LoVo (cell line): ENCODE measurements around the gene HPS1.
A peak's percentile ranks its signal among the peaks of the same experiment; 100 is the strongest.

Source experiments
- DNase-seq: peaks from one replicate; pipeline ENCODE4 v3.0.0-alpha.2; 2016; ENCODE audit warnings: low spot score

HPS1 gene

DNA sequence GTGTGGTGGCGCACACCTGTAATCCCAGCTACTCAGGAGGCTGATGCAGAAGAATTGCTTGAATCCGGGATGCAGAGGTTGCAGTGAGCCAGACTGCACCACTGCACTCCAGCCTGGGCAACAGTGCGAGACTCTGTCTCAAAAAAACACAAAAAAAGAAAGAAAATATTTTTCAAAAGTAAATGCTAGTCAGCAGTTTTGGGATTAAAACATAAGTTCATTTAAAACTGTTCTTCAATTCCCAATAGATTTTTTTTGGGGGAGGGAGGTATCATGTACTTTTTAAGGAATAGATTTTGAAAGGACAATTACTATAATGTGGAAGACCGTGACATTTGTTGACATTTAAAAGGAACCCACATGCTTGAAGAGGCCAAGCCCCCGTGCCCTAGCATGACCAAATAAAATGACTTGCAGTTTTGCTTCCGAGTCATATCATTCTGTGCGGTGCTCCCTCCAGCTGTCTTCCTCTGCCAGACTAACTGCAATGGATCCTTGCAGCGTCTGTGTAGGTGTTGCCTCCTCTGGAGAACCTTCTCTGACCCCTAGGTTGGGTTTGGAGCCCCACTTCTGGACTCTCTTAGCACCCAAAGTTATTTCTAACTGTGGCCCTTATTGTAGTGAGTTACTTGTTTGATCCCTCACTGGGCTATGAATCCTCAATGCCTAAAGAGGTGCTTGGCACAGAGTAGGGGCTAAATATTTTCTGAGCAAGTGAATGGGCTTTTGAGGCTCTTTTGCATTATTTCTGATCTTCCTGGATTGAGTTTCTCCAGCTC lies 17.4 kb upstream of the HPS1 start:
- DNase-seq, result no peak

DNA sequence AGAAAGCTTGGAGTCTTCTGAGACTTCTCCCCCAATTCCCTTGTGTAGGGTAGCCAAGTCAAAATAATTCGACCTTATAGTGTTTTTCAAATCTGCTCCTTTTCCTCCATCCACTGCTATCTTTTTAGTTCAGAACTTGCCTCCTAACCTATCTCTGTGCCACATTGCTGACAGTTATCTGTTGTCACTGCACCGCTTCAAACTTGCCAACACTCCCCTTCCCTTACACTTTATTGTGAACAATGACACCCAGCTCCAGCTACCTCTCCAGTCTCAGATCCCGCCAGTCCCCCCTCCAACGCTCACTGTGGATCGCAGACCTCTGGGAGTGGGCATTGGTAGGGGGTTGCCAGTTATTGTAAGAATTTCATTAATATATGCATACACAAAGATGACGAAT lies 16.3 kb upstream of the HPS1 start:
- no peak for DNase-seq

DNA sequence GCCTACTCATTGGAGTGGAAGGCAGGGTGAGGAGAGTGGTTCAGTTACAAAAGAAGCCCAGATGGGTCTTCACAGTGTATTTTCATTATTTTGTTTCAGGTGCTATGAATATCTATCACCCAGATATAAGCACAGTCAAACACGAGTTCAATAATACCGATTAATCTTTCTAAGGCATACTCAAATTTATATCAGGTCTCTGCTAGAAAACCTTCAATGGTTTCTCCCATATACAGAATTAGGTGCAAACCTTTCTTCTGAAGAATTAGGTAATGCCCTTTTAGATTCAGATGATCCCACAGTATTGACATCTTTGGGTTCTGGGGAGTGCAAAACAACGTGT lies 14.7 kb upstream of the HPS1 start:
- DNase-seq, result no peak

DNA sequence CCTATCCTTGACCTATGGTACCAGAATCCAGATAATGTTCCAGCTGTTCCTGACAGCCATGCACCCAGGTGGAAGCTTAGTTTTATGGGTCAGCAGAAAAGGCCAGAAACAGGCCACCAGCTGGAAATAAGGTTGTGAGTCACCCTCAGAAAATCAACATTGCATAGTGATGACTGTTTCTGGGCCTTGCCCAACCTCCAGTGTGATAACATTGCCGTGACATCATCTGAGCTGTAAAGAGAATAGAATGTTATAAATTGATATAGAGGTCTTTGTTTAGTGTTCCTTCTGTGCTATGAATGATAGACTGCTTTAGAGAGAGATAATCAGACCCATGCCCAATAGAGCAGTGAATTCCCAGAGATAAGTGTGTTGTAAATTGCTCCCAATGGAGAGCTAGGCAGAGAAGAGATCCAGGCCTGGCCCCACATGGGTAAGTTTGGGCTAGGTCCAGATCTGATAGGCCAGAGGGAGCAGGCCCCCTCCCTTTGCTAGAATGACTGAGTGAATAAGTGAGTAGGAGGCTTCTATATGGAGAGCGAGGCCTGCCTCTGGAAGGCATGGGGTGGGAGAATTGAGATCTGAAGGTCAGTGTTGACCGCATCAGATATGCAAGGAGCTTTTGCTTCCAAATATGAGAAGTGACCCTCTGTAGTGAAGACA lies 14.2 kb upstream of the HPS1 start:
- peak; percentile 86 for DNase-seq

DNA sequence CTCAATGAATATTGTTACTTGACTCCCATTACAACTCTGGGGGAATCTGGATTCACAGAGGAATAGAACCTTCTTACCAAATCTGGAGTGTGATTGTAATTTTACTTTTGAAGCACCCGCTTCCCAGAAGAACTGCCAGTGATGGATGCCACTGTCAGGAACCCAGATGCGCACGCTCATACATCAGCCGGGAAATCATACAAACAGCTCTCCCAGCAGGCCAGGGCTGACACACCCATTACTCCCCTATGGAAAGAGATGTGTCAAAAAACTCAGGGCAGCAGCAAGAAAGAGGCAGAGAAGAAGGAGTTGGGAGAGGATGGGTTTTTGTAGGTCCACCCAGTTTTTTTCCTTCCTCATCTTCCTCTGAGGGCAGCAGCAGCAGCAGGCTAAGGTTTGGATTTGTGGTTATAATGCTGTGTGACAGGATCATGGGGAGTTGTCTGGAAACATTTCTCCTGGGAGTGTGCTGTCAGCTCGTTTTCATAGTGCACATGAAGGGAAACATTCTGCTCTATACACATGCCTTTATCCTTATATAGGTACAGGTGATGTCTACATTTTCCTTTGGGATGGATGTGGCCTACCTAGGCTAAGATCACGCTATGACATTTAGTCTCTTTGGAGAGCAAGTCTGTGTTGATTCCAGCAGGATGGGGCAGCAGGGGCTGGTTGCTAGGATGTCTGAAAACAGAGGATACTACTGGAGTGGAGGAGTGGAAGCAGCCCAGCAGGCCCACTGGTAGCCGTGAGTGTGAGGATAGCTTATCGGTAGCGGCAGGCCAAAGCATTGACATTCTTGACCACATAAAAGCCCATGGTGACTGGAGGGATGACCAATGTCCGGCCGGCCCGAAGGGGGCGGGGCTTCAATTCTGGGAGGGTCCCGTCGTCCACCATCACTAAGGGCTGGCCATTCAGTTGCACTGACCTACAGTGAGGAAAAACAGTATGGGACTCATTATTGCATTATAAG lies 12.4 kb upstream of the HPS1 start:
- no peak for DNase-seq

DNA sequence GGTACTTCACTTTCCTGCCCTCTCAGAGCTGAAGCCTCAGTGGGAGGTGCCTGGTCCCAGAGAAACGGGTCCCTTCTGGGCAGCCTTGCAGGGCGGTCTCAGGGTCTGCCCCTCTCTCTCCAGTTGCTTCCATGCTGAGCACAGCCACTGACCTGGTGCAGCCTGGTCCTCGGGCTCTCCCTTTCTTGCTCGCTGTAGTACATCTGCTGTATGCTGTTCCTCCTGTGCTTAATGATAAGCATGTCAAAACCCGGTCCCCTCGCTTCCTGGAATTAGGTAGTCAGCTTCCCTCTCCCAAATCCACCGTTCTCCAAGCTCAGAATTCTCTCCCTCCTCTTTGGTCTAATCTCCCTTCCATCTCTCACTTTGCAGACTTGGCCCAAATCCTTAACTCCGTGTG lies 11.0 kb upstream of the HPS1 start:
- no peak for DNase-seq

DNA sequence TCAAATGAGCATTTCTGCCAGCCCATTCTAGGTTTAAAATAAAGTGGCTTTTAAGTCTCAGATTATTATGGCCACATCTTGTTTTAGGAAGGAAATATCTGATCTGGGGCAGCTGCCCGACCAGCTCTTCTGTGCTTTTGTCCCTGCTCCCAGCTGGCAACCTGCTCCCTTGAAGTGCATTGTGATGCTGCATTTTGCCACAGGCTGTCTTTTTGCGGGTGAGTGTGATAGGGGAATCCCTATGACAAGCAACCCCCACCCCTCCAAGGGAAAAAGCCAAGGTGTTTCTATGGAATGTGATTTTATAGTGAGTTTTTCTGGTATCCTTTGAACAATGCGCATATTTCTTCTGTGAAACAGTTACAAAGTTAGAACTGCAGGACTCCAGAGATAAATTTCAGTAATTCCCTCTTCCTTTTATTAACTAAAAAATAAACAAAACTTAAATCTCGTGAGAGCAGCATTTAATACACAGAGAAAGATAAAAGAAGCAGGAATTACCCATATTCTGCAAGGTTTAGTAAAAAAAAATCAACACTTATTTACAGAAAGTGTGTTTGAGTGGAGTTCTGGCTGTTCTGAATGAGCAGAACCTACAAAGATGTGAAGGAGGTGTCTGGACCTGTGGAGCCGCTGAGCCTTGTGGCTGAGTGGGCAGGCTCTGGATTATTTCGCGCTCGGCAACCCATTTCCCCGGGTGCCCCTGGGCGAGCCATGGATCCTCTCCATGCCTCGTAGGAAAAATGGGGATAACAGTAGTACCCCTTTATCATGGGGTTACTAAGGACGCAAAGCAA lies 10.1 kb upstream of the HPS1 start:
- DNase-seq, result no peak

DNA sequence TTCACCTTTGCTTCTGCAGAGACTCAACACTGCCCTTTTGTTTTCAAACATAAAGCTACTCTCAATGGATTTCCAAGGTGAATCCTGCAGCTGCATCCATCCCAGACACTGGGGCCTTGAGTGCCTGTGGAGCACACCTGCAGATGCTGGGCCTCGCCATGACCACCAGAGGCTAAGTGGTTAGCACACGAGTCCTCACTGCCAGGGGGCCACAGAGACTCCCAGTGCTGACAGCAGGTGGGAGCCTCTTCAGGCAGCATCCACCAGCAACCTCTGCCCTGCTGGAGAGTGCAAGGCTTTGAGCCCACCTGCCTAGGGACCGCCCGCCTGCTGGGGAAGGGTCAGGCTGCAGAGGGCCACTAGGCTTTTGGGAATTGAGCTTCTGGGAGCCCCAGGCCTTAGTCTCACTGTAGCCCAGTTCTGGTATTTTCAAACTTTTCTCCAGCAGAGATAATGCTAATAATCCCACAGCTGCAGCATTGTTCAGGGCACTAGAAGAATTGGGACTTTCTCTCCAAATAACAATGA lies 9.4 kb upstream of the HPS1 start:
- no peak for DNase-seq

DNA sequence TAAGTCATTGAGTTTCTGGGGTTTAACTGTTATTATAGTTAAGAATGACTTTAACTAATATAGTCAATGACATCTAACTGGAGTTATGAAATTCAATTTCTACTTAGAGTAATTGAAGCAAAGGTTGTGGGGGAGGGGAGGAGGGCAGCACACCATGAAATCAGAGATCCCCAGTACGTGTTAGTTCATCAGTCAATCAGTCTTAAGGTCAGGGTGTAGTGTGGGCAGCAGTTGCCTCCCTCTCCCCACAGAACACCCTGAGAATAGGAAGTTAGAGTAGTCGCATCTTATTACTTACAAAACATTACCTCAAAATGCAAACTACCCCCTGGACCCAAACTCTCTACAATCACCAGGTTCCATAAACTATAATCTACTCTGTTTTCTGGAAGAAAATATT lies 7.0 kb upstream of the HPS1 start:
- no peak for DNase-seq

DNA sequence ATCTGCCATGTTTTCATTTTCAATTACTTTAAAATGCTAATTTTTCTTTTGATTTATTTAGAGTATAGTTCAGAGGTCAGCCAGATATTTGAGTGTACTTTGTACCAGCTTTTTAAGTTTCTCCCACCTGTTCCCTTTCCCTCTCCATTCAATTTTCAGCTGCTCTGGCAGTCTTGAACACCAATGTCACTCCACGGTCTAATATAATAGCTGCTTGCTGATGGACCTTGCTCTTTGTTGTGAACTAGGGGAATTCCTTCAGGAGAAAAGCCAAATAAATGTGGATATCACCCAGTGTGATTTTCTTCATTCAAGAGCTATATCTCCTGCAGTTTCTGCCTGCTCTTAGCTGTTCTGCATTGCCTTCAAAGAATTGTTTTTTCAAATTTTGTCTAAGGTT lies 3.9 kb upstream of the HPS1 start:
- no peak for DNase-seq

DNA sequence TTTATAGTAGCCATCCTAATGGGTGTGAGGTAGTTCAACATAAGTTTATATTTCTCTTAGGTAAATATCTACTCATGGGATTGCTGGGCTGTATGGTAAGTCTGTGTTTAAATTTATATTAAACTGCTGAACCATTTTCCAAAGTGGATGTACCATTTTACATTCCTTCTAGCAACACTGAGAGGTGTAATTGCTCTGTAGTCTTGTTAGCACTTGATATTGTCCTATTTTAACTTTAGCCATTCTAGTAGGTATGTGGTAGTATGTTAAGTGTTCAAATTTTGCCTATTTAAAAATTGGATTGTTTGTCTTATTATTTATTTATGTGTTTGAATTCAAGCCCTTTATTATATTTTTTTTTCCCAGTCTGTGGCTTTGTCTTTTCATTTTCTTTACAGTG lies 2.6 kb upstream of the HPS1 start:
- DNase-seq, result no peak

DNA sequence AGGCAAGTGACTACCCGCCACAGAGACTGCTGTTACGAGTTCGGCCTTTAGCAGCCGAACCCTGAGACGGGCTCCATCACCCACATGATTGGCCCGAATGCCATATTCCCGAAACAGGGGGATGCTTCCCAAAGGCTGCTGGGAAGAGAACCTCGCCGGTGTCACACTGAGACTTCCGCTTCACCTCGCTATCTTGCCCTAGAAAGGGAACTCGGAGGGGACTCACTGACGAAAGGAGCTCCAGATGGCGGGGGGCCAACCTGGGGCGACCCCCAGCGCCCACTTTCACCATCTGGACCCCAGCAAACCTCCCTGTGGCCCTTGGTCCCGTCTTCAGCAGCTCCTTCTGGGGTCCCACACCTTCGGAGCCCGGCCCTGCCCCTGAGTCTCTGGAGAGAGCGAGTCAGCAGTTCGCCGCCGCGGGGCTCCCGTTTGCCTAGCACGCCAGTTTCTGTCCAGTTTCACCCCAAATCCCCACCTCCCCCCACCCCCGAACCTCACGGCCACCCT lies 529 bp downstream of the HPS1 start:
- DNase-seq, result peak; percentile 40

DNA sequence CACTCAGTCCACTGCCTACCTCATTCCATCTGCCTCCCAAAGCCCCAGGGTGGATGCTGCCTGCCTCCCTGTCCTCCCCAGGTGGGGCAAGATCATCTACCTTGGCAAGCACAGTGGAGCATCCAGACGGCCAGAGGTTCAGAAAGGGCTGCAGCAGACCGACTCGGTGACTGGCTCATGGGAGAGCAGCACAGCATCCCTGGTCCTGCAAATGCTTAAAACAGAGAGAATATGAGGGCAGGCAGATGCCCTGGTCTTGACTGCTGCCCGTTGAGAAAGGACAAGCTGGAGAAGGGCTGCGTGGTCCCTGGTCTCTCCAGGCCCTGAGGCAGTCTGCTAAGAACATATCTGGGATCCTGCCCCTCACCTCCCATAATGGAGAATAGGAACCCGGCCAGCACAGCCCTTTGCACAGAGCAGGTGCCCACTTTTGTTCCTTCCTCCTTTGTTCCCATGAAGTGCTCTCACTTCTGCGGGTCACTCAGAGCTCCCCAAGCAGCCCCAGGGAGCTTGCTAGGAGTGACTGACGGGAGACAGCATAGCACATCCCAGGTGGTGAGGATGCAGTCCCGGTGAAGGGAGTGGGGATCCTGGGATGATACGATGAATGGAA lies 1.4 kb downstream of the HPS1 start:
- DNase-seq, result no peak

DNA sequence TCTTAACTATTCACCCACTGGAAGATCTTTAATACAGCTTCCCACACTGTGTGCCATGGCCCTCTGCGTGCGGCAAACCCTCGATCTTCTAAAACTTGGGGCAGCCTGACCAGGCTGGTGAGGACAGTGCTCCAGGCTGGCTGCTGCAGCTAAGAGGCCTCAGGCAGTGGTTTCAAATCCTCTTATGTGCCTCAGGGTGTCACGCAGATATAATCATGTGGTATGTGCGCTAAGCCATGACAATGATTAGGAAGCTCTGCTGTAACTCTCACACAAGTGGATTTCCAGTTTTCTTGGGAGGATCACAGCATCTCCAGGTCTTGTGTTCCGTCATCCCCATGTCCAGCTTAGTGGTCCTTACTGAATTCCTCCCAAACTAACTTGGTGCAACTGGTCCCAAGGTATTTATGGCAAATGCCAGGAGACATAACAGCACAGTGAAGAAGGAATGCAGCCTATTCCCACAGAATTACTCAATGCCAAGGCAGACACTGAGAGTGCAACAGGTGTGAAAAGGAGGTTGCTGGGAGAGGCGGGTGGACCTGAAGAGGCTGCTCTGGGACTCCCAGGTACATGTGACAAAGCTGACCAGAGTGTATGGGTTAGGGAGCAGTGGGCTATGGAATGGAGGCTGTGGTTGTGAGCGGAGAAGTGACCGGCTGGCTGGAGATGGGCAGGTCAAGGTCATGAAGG lies 2.3 kb downstream of the HPS1 start:
- DNase-seq, result no peak

DNA sequence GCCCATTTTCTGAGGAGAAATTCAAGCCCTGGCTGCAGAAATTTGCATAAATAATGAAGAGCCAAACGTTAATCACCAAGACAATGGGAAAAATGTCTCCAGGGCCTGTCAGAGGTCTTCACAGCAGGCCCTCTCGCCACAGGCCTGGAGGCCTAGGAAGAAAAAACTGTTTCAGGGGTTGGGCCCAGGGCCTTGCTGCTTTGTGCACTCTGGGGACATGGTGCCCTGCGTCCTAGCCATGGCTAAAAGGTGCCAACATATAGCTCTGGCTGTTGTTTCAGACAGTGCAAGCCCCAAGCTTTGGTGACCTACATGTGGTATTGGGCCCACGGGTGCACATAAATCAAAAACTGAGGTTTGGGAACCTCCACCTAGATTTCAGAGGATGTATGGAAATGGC lies 8.0 kb downstream of the HPS1 start:
- DNase-seq, result no peak

DNA sequence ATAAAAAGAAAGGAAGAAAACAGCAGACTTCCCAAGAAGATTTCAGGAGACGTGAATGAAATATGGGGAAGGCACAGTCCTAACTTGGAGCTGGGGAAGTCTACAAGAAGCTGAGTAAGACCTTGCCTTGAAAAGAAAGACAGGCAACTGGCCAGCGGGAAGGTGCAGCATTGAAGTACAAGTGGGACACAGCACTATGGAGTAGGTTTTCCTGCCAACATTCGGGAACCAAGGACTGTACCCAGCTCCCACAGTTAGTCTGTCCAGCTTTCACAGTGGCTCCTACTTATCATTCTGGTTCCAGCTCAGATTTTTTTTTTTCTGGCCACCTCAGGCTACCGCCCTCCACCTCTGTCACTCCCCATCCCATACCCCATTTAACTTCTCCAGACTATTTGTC lies 10.0 kb downstream of the HPS1 start:
- no peak for DNase-seq

DNA sequence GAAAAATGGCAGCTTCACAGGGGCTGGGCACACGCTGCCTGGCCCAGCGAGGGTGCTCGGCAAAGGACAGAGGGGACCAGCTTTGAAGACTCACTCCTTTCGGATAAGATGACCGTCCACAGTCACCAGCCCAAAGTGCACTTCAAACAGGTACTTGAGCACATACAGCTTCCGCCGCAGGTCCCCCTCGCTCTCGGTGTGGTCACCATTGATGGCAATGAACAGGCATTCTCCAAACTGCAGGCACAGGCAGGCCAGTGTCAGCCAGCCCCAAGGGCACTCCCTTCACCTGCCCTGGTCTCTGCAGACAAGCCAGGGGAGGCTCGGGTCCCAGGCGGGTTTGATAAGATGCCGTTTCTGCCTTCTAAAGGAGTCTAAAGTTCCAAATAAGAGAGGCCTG lies 11.6 kb downstream of the HPS1 start:
- DNase-seq, result no peak

DNA sequence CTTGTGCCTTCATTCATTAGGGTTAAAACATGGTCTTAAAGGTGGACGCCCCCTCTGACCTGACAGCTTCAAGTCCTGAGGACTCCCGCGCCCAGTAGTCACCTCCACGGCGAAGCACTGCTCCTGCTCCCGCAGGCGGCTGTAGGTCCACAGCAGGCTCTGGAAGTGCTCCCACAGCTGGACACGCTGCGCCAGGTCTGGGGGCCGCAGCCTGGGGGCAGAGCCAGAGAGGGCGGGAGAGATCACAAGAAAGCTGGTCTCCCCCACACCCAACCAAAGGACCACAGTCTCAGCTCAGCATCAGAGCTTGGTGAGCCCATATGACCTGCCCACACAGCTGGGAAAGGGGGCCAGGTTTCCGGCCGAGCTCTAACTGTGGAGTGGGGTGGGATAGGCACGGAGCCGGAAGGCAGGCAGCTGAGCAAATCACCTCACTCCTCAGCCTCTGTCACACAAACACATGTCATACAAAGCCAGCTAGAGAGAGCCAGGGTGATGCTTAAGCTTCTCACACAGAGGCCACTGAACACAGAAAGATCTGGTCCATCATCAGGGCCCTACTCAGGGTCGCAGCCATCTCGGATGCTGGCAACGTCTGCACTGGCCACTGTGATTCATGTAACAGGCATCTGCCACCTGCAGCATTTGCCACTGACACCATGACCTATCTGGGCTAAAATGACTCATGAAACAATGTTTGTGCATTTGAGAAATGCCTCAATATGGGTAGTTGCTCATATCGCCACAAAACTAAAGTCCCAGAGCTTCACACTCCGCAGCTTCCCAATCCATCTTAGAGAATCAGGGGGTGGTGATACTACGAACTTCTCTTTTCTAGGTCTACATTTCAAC lies 12.6 kb downstream of the HPS1 start:
- DNase-seq, result no peak

DNA sequence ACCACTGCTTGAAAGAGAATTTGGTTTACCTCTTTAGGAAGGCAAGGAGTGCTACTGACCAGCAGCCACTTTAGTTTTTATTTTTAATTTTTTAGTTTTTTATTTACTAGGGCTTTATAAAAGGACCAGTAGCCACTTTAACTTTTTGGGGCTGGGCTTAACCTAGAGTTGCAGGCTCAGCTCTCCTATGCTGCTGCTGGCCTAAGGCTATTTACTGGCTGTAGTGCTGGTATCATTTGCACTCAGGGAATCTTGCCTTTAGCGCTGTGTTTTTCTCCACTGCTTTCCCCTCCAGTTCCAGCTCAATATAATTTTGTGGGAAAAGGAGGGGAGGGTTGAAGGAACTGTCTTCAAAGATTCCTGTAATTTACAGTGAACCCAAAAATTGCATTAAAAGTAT lies 13.4 kb downstream of the HPS1 start:
- no peak for DNase-seq

DNA sequence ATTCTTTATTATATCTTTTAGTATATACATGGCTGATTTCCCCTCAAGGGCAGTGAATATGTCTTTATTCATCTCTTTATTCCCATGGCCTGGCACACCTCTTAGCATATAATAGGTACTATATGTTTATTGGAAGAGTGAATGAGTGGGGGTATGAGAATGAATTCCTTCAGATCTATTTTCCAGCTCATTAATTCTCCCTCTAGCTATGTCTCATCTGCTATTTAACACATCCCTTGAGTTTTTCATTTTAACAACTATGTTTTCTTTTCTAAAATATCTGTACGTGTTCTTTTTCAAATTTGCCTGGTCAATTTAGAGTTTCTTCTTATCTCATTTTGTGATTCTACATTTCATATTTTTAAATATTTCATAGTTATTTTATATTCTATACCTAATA lies 14.4 kb downstream of the HPS1 start:
- DNase-seq, result no peak
